ENCODE measurements around the gene TMPRSS9. TPM values are rescaled to one million over a fixed set of nuclear protein-coding genes. Genes with fewer than 3 reads are reported as not detected.

Gene TMPRSS9
- total and polyA plus RNA-seq, 2 of the 13 experiments (the other 11 are each of a cell fraction or from before 2014, with no cell fraction given), result 2.5 to 5.2 TPM

DNA sequence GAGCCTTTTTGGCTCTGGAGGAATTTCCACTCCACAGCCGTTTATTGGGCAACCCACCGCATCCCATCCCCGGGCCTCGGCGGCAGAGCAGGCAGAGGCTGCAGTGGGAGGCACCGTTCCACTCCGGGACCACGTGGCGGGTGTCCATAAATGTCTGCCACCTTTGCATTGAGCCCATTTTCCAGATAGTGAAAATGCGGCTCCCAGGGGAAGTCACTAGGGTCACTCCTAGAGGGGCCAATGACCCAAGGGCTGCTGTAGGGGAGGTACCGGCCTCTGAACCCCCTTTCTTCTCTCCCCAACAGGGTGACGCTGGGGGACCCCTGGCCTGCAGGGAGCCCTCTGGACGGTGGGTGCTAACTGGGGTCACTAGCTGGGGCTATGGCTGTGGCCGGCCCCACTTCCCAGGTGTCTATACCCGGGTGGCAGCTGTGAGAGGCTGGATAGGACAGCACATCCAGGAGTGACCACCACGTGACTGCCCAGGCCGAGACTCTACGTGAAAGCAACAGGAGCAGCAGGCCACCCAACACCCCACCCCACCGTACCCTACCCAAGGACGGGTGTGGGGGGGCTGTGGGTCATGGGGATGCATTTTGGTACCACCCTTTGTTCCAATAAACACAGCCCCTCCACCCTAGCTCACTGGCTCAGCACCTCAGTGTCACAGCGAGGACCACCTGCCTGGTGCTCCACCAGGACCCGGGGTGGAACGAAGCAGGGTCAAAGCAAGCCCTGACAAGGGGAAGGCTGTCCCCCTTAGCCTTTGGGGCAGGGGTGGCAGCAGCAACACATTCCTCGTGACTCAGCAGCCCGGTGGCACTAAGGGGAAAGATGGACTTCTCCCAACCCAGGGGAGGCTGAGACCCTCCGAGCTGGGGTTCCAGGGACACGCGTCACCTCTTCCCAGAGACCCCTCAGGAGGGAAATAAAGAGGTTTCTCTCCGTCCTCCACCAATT lies 65.8 kb downstream of the TMPRSS9 start (continued):
- no peak for TF ChIP-seq ZNF232 (CRISPR knock-in tag; IDR thresholded peaks at IDR 0.05; ENCODE audit: borderline replicate concordance)
- TF ChIP-seq ZNF569 (CRISPR knock-in tag; IDR thresholded peaks at IDR 0.05; ENCODE audit: borderline replicate concordance), result no peak
- TF ChIP-seq, protein P1, sequence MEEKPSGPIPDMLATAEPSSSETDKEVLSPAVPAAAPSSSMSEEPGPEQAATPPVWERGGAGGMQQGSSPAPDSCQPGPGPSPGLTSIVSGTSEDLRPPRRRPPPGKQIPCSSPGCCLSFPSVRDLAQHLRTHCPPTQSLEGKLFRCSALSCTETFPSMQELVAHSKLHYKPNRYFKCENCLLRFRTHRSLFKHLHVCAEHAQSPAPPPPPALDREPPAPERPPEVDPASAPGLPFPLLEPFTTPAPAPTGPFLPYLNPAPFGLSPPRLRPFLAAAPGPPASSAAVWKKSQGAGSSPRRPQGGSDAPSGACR (CRISPR knock-in tag; IDR thresholded peaks at IDR 0.05), result no peak
- TF ChIP-seq ZNF772 (CRISPR knock-in tag; IDR thresholded peaks at IDR 0.05), result no peak
- TF ChIP-seq NONO (IDR thresholded peaks at IDR 0.05), result no peak
- 0 out of 2 replicates have a peak, but pooled peaks have one; percentile 43 for TF ChIP-seq NONO (CRISPR knock-in tag; conservative IDR thresholded peaks at IDR 0.05)
- no peak for TF ChIP-seq ZNF260 (CRISPR knock-in tag; IDR thresholded peaks at IDR 0.05; ENCODE audit: borderline replicate concordance, low read depth)
- 0 out of 2 replicates have a peak, but pooled peaks have one; percentile 8 for TF ChIP-seq GFI1 (CRISPR knock-in tag; IDR thresholded peaks at IDR 0.05; ENCODE audit: borderline replicate concordance)
- peak; percentile 29; the same call in 1 of the 2 replicates for TF ChIP-seq POLR2G (IDR thresholded peaks at IDR 0.05; ENCODE audit: low read depth, low read length)
- TF ChIP-seq XRCC5 (optimal IDR thresholded peaks at IDR 0.05; ENCODE audit: low read length), result no peak
- TF ChIP-seq, protein P2, sequence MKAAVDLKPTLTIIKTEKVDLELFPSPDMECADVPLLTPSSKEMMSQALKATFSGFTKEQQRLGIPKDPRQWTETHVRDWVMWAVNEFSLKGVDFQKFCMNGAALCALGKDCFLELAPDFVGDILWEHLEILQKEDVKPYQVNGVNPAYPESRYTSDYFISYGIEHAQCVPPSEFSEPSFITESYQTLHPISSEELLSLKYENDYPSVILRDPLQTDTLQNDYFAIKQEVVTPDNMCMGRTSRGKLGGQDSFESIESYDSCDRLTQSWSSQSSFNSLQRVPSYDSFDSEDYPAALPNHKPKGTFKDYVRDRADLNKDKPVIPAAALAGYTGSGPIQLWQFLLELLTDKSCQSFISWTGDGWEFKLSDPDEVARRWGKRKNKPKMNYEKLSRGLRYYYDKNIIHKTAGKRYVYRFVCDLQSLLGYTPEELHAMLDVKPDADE (CRISPR knock-in tag; IDR thresholded peaks at IDR 0.05), result no peak
- TF ChIP-seq, protein P3, sequence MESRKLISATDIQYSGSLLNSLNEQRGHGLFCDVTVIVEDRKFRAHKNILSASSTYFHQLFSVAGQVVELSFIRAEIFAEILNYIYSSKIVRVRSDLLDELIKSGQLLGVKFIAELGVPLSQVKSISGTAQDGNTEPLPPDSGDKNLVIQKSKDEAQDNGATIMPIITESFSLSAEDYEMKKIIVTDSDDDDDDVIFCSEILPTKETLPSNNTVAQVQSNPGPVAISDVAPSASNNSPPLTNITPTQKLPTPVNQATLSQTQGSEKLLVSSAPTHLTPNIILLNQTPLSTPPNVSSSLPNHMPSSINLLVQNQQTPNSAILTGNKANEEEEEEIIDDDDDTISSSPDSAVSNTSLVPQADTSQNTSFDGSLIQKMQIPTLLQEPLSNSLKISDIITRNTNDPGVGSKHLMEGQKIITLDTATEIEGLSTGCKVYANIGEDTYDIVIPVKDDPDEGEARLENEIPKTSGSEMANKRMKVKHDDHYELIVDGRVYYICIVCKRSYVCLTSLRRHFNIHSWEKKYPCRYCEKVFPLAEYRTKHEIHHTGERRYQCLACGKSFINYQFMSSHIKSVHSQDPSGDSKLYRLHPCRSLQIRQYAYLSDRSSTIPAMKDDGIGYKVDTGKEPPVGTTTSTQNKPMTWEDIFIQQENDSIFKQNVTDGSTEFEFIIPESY (CRISPR knock-in tag; IDR thresholded peaks at IDR 0.05), result no peak
- TF ChIP-seq CCDC6 (CRISPR knock-in tag; IDR thresholded peaks at IDR 0.05), result 0 out of 2 replicates have a peak, but pooled peaks have one; percentile 18
- TF ChIP-seq, protein P4, sequence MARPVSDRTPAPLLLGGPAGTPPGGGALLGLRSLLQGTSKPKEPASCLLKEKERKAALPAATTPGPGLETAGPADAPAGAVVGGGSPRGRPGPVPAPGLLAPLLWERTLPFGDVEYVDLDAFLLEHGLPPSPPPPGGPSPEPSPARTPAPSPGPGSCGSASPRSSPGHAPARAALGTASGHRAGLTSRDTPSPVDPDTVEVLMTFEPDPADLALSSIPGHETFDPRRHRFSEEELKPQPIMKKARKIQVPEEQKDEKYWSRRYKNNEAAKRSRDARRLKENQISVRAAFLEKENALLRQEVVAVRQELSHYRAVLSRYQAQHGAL (CRISPR knock-in tag; IDR thresholded peaks at IDR 0.05; ENCODE audit: not compliant biosample characterization), result no peak
- peak; percentile 9 for TF ChIP-seq RBM22 (optimal IDR thresholded peaks at IDR 0.05; ENCODE audit: low read length)
- no peak for TF ChIP-seq ESRRA (CRISPR knock-in tag; IDR thresholded peaks at IDR 0.05; ENCODE audit: low read depth)
- TF ChIP-seq, protein P5, sequence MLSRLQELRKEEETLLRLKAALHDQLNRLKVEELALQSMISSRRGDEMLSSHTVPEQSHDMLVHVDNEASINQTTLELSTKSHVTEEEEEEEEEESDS (CRISPR knock-in tag; IDR thresholded peaks at IDR 0.05; ENCODE audit: borderline replicate concordance), result no peak
- no peak for TF ChIP-seq FOSL2 (CRISPR knock-in tag; IDR thresholded peaks at IDR 0.05)
- 0 out of 2 replicates have a peak, but pooled peaks have one; percentile 4 for TF ChIP-seq ZNF749 (CRISPR knock-in tag; IDR thresholded peaks at IDR 0.05; ENCODE audit: borderline replicate concordance)
- TF ChIP-seq ZNF629 (CRISPR knock-in tag; conservative IDR thresholded peaks at IDR 0.05), result peak; percentile 77
- TF ChIP-seq NR1H2 (CRISPR knock-in tag; IDR thresholded peaks at IDR 0.05; ENCODE audit: borderline replicate concordance, low read depth), result no peak
- TF ChIP-seq THAP11 (CRISPR knock-in tag; IDR thresholded peaks at IDR 0.05), result 0 out of 2 replicates have a peak, but pooled peaks have one; percentile 16
